Measurements from ENCODE around the gene DNAJC25.

DNAJC25 gene

DNA sequence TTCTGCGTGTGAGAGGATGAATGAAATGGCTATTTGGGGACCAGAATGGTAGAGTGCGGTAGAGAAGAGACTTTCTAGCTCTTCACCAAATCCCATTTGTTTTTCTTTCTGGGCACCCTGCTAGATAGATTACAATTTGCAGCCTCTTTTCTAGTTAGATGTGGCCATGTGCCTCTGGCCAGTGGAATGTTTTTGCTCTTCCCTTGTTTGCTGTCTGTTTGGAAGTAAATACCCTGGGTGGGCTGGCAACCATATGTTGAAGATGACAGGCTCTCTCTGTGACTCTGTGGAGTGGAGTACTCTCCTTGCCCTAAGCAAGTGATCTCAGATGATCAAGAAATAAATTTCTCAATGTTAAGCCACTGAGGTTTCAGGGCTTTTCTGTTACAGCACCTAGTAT lies 43.2 kb downstream of the DNAJC25 start:
- no peak for DNase-seq

DNA sequence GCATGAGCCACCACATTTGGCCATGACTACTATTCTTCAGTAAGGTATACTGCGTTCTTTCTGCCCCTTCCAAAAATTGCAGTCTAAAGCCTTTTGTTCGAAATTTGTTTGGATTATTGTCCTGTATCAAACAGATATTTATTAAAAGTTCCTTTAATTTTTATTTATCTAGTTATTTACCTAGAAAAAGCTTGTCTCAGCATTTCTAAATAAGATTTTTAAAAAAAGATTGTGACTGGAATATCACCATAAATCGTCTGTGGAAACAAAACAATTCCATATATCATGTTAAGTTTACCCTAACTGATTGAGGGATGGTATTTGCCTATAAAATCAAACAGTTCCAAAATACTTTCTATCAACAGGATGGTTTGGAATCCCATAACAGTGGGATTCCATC lies 45.0 kb downstream of the DNAJC25 start:
- no peak for DNase-seq

DNA sequence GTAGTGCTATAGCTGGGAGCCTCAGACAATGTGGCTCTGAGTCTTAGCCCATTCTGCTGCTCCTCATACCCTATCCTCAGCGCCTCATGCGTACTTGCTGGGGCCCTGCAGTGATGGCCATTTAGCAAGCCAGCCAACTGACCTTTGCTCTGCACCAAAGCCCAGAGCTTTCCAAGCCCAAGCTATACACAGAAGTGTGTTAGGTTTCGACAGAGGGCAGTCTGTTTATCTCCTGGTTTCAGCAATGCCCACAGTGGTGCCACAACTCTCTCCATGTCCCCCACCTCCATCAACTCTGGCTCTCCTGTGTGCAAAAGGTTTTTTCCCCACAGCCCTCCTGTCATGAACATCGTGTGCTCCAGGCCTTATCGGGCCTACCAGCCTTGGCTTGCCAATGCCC lies 47.2 kb downstream of the DNAJC25 start:
- no peak for DNase-seq

DNA sequence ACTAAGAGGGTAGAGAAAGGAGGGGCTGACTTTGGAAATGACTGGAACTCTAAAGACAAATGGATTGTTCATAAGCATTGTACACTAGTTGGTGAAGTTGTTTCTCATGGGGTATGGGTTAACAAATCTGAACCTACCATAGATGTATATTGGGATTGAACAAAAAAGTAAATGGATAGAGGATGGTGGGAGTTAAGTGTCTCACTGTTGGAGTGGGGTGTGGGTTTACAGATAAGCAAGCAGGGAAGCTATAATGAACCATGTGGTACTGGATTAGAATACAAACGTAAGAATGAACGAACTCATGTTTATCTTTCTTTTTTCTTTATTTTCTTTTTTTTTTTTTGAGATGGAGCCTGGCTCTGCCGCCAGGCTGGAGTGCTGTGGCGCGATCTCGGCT lies 48.1 kb downstream of the DNAJC25 start:
- no peak for DNase-seq

DNA sequence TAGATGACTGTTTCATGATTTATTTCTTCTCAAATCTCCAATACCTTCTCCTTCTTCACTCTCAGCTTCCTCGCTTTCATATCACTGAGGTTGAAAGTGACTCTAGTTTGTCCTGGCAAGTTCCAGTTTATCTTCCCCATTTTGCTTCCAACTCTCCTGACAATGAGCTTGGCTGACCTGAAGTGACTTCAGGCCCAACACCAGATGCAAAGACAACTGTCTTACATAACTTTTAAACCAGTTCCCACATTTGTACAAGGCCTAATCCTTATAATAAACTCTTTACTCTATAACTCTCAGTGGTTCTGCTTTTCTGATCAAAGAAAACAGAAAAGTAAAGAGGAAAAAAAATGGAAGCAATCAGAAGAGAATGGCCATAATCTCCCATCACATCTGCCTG lies 52.3 kb downstream of the DNAJC25 start:
- DNase-seq, result no peak

DNA sequence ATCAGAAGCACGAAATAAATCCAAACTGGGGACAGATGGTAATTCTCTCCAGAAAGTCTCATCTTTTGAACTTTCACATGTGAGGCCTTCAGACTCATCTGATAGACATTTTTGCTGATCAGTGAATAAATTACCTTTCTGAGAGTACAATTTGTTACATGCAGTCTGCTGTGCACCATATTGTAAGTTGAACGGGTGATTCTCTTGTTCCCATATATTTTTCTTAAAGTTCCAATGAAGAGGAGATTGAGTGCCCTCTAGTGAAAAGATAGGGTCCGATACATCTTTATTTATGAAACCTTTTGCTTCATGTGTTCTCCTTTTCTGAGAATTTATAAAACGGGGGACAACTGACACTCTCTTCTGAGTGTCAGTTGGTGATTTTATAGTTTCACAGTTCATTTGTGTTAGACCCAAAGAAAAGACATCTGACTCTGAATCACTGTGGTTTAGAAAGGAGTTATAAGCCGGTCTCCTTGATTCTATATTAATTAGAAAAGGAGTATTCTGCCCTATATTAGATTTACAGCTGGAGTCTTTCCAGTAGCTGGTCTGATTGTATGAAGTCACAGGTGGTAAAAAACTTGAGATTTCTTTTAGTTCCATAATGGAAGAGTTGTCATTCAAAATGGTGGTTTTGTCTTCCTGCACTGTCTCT lies 60.7 kb downstream of the DNAJC25 start:
- peak in 1 of 2 experiments; percentile 24 for DNase-seq

DNA sequence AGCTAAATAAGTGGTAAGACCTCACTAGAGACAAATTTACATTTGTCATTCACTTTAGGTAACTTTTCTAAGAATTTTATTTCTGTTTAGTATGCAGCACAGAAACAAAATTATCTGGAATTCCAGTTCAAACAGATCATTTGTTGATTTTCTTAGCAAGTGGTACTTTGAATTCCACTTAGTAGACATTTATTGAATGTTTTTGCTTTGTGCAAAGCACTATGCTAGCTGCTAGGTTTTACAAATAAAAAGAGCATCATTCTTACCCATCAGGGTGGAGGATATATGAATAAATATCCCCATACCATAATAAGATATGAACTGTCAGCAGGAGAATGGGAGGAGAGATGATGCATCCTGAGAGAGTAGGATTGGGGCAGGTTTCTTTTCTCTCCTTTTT lies 65.7 kb downstream of the DNAJC25 start:
- no peak for DNase-seq

DNA sequence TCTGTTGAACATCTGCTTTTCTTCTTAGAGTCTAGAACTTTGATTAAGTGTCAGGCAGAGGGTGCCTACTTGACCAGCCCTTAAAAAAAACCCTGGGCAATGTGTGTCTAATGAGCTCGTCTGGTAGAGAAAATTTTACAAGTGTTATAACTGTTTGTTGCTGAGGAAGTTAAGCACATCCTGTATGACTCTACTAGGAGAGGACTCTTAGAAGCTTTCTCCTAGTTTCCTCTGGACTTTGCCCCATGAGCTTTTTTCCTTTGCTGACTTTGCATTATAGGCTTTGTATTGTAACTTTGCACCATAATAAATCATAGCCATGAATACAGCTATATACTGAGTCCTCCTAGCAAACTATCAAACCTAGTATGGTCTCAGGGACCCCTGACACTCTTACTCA lies 69.6 kb downstream of the DNAJC25 start:
- no peak for DNase-seq

Measured in NCI-H446 (cell line).